ENCODE measurements around the gene SH3RF3.
A peak's percentile ranks its signal among the peaks of the same experiment; 100 is the strongest.
"Not testable (repeated sequence)": the region's sequence is repeated elsewhere in the genome, so short reads cannot be mapped to it uniquely, and the experiment has no call there.

Gene SH3RF3

DNA sequence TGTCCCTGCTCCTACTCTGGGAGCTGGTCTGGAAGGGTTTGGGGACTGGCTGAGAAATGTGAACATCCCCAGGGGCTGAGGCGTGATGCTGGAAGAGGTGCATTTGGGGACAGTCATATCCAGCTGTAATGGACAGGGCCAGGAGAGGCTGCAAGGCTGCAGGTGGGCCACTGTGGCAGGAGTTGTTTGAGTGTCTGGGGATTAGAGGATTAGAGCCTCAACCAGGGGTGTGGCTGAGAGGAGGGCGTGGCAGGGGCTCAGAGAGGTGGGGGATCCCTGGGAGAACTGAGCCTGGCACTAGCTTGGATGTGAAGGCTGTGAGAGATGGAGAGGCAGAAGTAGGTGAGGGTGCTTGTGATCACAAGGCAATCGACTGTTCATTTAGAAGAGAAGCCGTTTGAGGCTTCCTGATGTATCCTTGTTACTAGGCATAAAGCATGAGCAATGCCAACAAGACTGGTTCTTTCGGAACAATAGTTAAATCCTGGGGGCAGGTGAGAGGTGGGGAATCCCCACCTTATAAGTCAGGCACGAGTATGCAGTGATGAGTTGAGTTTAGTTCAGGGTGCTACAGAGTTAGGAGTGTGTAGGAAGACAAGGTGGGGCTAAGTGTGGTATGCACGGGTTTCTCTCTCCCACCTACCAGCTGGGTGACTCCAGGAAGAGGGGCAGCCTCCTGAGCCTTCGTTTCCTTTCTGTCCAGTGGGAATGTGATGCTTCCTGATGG is 31.9 kb downstream of the SH3RF3 start:
- peak overlapping the region; percentile 26 for H2BK15ac ChIP-seq (ENCODE audit: low read depth, poor library complexity, severe bottlenecking)
- WGBS = 73% methylated on average over 8 of the region's 8 CpGs
- H4K8ac ChIP-seq (ENCODE audit: low read length) = no peak overlapping the region
- H2BK12ac ChIP-seq (ENCODE audit: low read length in 2 of 2) = no peak overlapping the region
- no peaks in the 10 kb centered on the region for H3K36me3 ChIP-seq (ENCODE audit: control insufficient read depth in 1 of 2, insufficient read depth in 2 of 2, low read depth in 1 of 2, low read length in 2 of 2)
- H3K4me1 ChIP-seq (ENCODE audit: control insufficient read depth, insufficient read depth, low read depth, low read length) = peaks cover 11% of the 10 kb centered on the region
- no peak overlapping the region for H2AFZ ChIP-seq (ENCODE audit: low read depth, low read length)
- H4K91ac ChIP-seq (ENCODE audit: low read length) = no peak overlapping the region
- H2BK120ac ChIP-seq (ENCODE audit: low read depth, low read length) = no peak overlapping the region
- H3K4ac ChIP-seq (ENCODE audit: low read depth in 1 of 2, low read length in 2 of 2) = no peak overlapping the region
- peaks cover 0 to 4% of the 10 kb centered on the region in 2 experiments for H3K27me3 ChIP-seq (ENCODE audit: control insufficient read depth in 1 of 2, insufficient read depth in 1 of 2, low read length in 2 of 2)
- no peak overlapping the region for H2BK5ac ChIP-seq (ENCODE audit: low read depth, low read length, poor library complexity, severe bottlenecking)
- H3K79me1 ChIP-seq (replicated peaks; ENCODE audit: low read length, poor library complexity, severe bottlenecking) = peaks cover 46% of the 10 kb centered on the region
- H3K4me2 ChIP-seq (ENCODE audit: low read length, poor library complexity, severe bottlenecking) = no peak overlapping the region
- H3K23ac ChIP-seq (ENCODE audit: low read length in 2 of 2) = no peak overlapping the region
- H3K18ac ChIP-seq (ENCODE audit: low read depth in 1 of 2, low read length in 2 of 2) = no peak overlapping the region
- no peak for DNase-seq
- no peak overlapping the region for H3K14ac ChIP-seq (ENCODE audit: low read length in 2 of 2)
- H3K9ac ChIP-seq (ENCODE audit: low read length) = no peak overlapping the region
- no peak overlapping the region for H2AK5ac ChIP-seq (ENCODE audit: low read length, severe bottlenecking)
- no peak overlapping the region for H3K4me3 ChIP-seq (ENCODE audit: insufficient read depth in 1 of 2, low read depth in 1 of 2, low read length in 2 of 2)
- no peak overlapping the region for H3K27ac ChIP-seq (ENCODE audit: low read length, poor library complexity, severe bottlenecking)
- no peaks in the 10 kb centered on the region for H3K9me3 ChIP-seq (ENCODE audit: control insufficient read depth, low read length)

- H2AK5ac ChIP-seq (ENCODE audit: low read length, severe bottlenecking); H2BK12ac ChIP-seq (ENCODE audit: low read length in 2 of 2); H2BK120ac ChIP-seq (ENCODE audit: low read depth, low read length); H3K4ac ChIP-seq (ENCODE audit: low read depth in 1 of 2, low read length in 2 of 2); H2AFZ ChIP-seq (ENCODE audit: low read depth, low read length); H3K18ac ChIP-seq (ENCODE audit: low read depth in 1 of 2, low read length in 2 of 2); H3K9ac ChIP-seq (ENCODE audit: low read length); H3K27ac ChIP-seq (ENCODE audit: low read length, poor library complexity, severe bottlenecking); H3K23ac ChIP-seq (ENCODE audit: low read length in 2 of 2); H3K9me3 ChIP-seq (ENCODE audit: control insufficient read depth, low read length); H3K4me3 ChIP-seq (ENCODE audit: insufficient read depth in 1 of 2, low read depth in 1 of 2, low read length in 2 of 2); H2BK5ac ChIP-seq (ENCODE audit: low read depth, low read length, poor library complexity, severe bottlenecking); H3K14ac ChIP-seq (ENCODE audit: low read length in 2 of 2); H4K91ac ChIP-seq (ENCODE audit: low read length); H3K27me3 ChIP-seq (ENCODE audit: control insufficient read depth in 1 of 2, insufficient read depth in 1 of 2, low read length in 2 of 2); H3K36me3 ChIP-seq (ENCODE audit: control insufficient read depth in 1 of 2, insufficient read depth in 2 of 2, low read depth in 1 of 2, low read length in 2 of 2); H4K8ac ChIP-seq (ENCODE audit: low read length); H3K4me2 ChIP-seq (ENCODE audit: low read length, poor library complexity, severe bottlenecking); DNase-seq; H2BK15ac ChIP-seq (ENCODE audit: low read depth, poor library complexity, severe bottlenecking): not testable (repeated sequence)
- Histone ChIP-seq H3K4me1 (ENCODE audit: control insufficient read depth, insufficient read depth, low read depth, low read length) (peaks cover 11% of the 10 kb centered on the region), H3K79me1 (replicated peaks; ENCODE audit: low read length, poor library complexity, severe bottlenecking) (peaks cover 48% of the 10 kb centered on the region)
- 100% methylated on average over 1 of the region's 2 CpGs for WGBS
Measured at GRCh38 chr2:109162367-109162766, 33.4 kb downstream of the SH3RF3 start.

- H4K91ac ChIP-seq (ENCODE audit: low read length) = no peak overlapping the region
- no peak overlapping the region for H3K9ac ChIP-seq (ENCODE audit: low read length)
- H2BK120ac ChIP-seq (ENCODE audit: low read depth, low read length) = no peak overlapping the region
- no peak overlapping the region for H3K18ac ChIP-seq (ENCODE audit: low read depth in 1 of 2, low read length in 2 of 2)
- no peak overlapping the region for H2AK5ac ChIP-seq (ENCODE audit: low read length, severe bottlenecking)
- no peaks in the 10 kb centered on the region for H3K9me3 ChIP-seq (ENCODE audit: control insufficient read depth, low read length)
- no peaks in the 10 kb centered on the region for H3K36me3 ChIP-seq (ENCODE audit: control insufficient read depth in 1 of 2, insufficient read depth in 2 of 2, low read depth in 1 of 2, low read length in 2 of 2)
- H3K79me1 ChIP-seq (replicated peaks; ENCODE audit: low read length, poor library complexity, severe bottlenecking) = peaks cover 44% of the 10 kb centered on the region
- H3K4me2 ChIP-seq (ENCODE audit: low read length, poor library complexity, severe bottlenecking) = no peak overlapping the region
- H2BK12ac ChIP-seq (ENCODE audit: low read length in 2 of 2) = no peak overlapping the region
- H3K27me3 ChIP-seq (ENCODE audit: control insufficient read depth in 1 of 2, insufficient read depth in 1 of 2, low read length in 2 of 2) = peaks cover 0 to 4% of the 10 kb centered on the region in 2 experiments
- peaks cover 11% of the 10 kb centered on the region for H3K4me1 ChIP-seq (ENCODE audit: control insufficient read depth, insufficient read depth, low read depth, low read length)
- H3K27ac ChIP-seq (ENCODE audit: low read length, poor library complexity, severe bottlenecking) = no peak overlapping the region
- H3K4me3 ChIP-seq (ENCODE audit: insufficient read depth in 1 of 2, low read depth in 1 of 2, low read length in 2 of 2) = no peak overlapping the region
- DNase-seq = no peak
- no peak overlapping the region for H2AFZ ChIP-seq (ENCODE audit: low read depth, low read length)
- H4K8ac ChIP-seq (ENCODE audit: low read length) = no peak overlapping the region
- H3K4ac ChIP-seq (ENCODE audit: low read depth in 1 of 2, low read length in 2 of 2) = no peak overlapping the region
- no peak overlapping the region for H2BK5ac ChIP-seq (ENCODE audit: low read depth, low read length, poor library complexity, severe bottlenecking)
- WGBS = 88% methylated on average over 5 of the region's 7 CpGs
- no peak overlapping the region for H2BK15ac ChIP-seq (ENCODE audit: low read depth, poor library complexity, severe bottlenecking)
- H3K23ac ChIP-seq (ENCODE audit: low read length in 2 of 2) = no peak overlapping the region
- no peak overlapping the region for H3K14ac ChIP-seq (ENCODE audit: low read length in 2 of 2)
Measured at GRCh38 chr2:109162999-109163398, 34.0 kb downstream of the SH3RF3 start.

DNA sequence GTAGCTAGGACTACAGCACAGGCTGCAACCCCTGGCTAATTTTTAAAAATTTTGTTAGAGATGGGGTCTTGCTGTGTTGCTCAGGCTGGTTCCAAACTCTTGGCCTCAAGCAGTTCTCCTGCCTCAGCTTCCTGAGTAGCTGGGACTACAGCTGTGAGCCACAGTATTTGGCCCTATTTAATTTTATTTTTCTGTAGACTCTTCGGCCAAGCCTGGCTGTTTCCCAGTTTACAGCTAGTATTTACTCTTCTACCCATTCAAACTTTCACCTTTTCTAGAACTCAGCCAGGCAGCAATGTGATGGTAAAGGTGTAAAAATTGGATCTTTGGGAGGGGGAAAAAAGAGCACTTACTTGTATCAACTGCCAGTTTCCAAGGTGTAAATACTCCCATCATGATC is 35.3 kb downstream of the SH3RF3 start:
- H2BK12ac ChIP-seq (ENCODE audit: low read length in 2 of 2) = no peak overlapping the region
- no peak overlapping the region for H2AK5ac ChIP-seq (ENCODE audit: low read length, severe bottlenecking)
- no peak overlapping the region for H2BK120ac ChIP-seq (ENCODE audit: low read depth, low read length)
- H3K4me1 ChIP-seq (ENCODE audit: control insufficient read depth, insufficient read depth, low read depth, low read length) = peaks cover 7% of the 10 kb centered on the region
- no peak overlapping the region for H3K14ac ChIP-seq (ENCODE audit: low read length in 2 of 2)
- H3K27ac ChIP-seq (ENCODE audit: low read length, poor library complexity, severe bottlenecking) = no peak overlapping the region
- H4K91ac ChIP-seq (ENCODE audit: low read length) = no peak overlapping the region
- no peak overlapping the region for H4K8ac ChIP-seq (ENCODE audit: low read length)
- H3K18ac ChIP-seq (ENCODE audit: low read depth in 1 of 2, low read length in 2 of 2) = peak overlapping the region in 1 of 2 experiments; percentile 30
- no peak overlapping the region for H2BK5ac ChIP-seq (ENCODE audit: low read depth, low read length, poor library complexity, severe bottlenecking)
- H3K4me2 ChIP-seq (ENCODE audit: low read length, poor library complexity, severe bottlenecking) = no peak overlapping the region
- peak overlapping the region in 1 of 2 experiments; percentile 11 for H3K4me3 ChIP-seq (ENCODE audit: insufficient read depth in 1 of 2, low read depth in 1 of 2, low read length in 2 of 2)
- peak overlapping the region; percentile 62 for H3K9ac ChIP-seq (ENCODE audit: low read length)
- no peak for DNase-seq
- H2AFZ ChIP-seq (ENCODE audit: low read depth, low read length) = no peak overlapping the region
- H3K4ac ChIP-seq (ENCODE audit: low read depth in 1 of 2, low read length in 2 of 2) = no peak overlapping the region
- H3K36me3 ChIP-seq (ENCODE audit: control insufficient read depth in 1 of 2, insufficient read depth in 2 of 2, low read depth in 1 of 2, low read length in 2 of 2) = no peaks in the 10 kb centered on the region
- no peak overlapping the region for H3K23ac ChIP-seq (ENCODE audit: low read length in 2 of 2)
- WGBS = no CpG with 5 or more reads among the region's 1 CpG
- H2BK15ac ChIP-seq (ENCODE audit: low read depth, poor library complexity, severe bottlenecking) = no peak overlapping the region
- H3K79me1 ChIP-seq (replicated peaks; ENCODE audit: low read length, poor library complexity, severe bottlenecking) = peaks cover 49% of the 10 kb centered on the region
- H3K27me3 ChIP-seq (ENCODE audit: control insufficient read depth in 1 of 2, insufficient read depth in 1 of 2, low read length in 2 of 2) = peaks cover 0 to 4% of the 10 kb centered on the region in 2 experiments
- no peaks in the 10 kb centered on the region for H3K9me3 ChIP-seq (ENCODE audit: control insufficient read depth, low read length)

All from mesenchymal stem cell (in vitro differentiated cells and primary cell).